GM23338 (cell line): ENCODE results near the gene CCNK. TPM values are rescaled to one million over a fixed set of nuclear protein-coding genes. Genes with fewer than 3 reads are reported as not detected.

Experiments
- ATAC-seq: fragments of 200-7000 bp; cut with Tn5 transposase; 3 replicates; pipeline ENCODE4 v1.9.1; 2020
- DNase-seq: peaks from one replicate; pipeline ENCODE4 v3.0.0-alpha.2; 2015; ENCODE audit warnings: low spot score
- H2AFZ ChIP-seq: fragments of 200-600 bp; sonication (generic); 2 replicates; pipeline ENCODE4 v1.8.0; 2016; ENCODE audit warnings: antibody characterized with exemption, mild to moderate bottlenecking, moderate library complexity
- H3F3A ChIP-seq: fragments of 200-600 bp; sonication (generic); replicated peaks from 2 replicates; pipeline ENCODE4 v1.8.0; 2017; ENCODE audit warnings: antibody characterized with exemption, mixed run types, low read depth
- H3K27ac ChIP-seq: fragments of 200-600 bp; sonication (generic); 2 replicates; pipeline ENCODE4 v1.6.1; 2016; ENCODE audit warnings: low read depth
- H3K27me3 ChIP-seq: fragments of 200-600 bp; sonication (generic); 2 replicates; pipeline ENCODE4 v1.8.0; 2016; ENCODE audit warnings: mild to moderate bottlenecking, mixed run types, moderate library complexity; ENCODE audit not compliant: insufficient read depth
- H3K36me3 ChIP-seq: fragments of 200-600 bp; sonication (generic); 2 replicates; pipeline ENCODE4 v1.8.0; 2016; ENCODE audit warnings: mild to moderate bottlenecking; ENCODE audit not compliant: insufficient read depth
- H3K4me1 ChIP-seq: fragments of 200-600 bp; sonication (generic); 2 replicates; pipeline ENCODE4 v1.8.0; 2016; ENCODE audit warnings: mild to moderate bottlenecking, moderate library complexity; ENCODE audit not compliant: insufficient read depth
- H3K4me2 ChIP-seq: fragments of 200-600 bp; sonication (generic); 2 replicates; pipeline ENCODE4 v1.7.1; 2017; ENCODE audit warnings: mixed run types
- H3K4me3 ChIP-seq: fragments of 200-600 bp; sonication (generic); 2 replicates; pipeline ENCODE4 v1.6.1; 2016; ENCODE audit warnings: mixed run types
- H3K79me2 ChIP-seq: fragments of 200-600 bp; sonication (generic); replicated peaks from 2 replicates; pipeline ENCODE4 v1.8.0; 2017; ENCODE audit warnings: mild to moderate bottlenecking; ENCODE audit not compliant: insufficient read depth
- H3K9me2 ChIP-seq: fragments of 200-600 bp; sonication (generic); 2 replicates; pipeline ENCODE4 v1.8.0; 2017; ENCODE audit not compliant: insufficient read depth
- H4K20me1 ChIP-seq: fragments of 200-600 bp; sonication (generic); replicated peaks from 2 replicates; pipeline ENCODE4 v1.8.0; 2017; ENCODE audit warnings: mild to moderate bottlenecking; ENCODE audit not compliant: insufficient read depth
- H3K27ac Mint-ChIP-seq: 2 replicates; pipeline ENCODE4 v1.8.0; 2020; ENCODE audit warnings: inconsistent platforms, mild to moderate bottlenecking, moderate library complexity, mixed read lengths
- H3K27me3 Mint-ChIP-seq: 3 replicates; pipeline ENCODE4 v1.8.0; 2022; ENCODE audit warnings: low read depth, mild to moderate bottlenecking, moderate library complexity, mixed read lengths, inconsistent platforms; ENCODE audit not compliant: insufficient read depth, poor library complexity
- H3K36me3 Mint-ChIP-seq: 3 replicates; pipeline ENCODE4 v1.8.0; 2021; ENCODE audit warnings: low read depth, mild to moderate bottlenecking, inconsistent platforms, moderate library complexity, mixed read lengths
- H3K4me1 Mint-ChIP-seq: 3 replicates; pipeline ENCODE4 v1.8.0; 2020; ENCODE audit warnings: mild to moderate bottlenecking, inconsistent platforms, mixed read lengths
- H3K4me3 Mint-ChIP-seq: 3 replicates; pipeline ENCODE4 v1.8.0; 2021; ENCODE audit warnings: moderate library complexity, mild to moderate bottlenecking, inconsistent platforms, mixed read lengths
- H3K9me3 Mint-ChIP-seq: 3 replicates; pipeline ENCODE4 v1.8.0; 2020; ENCODE audit warnings: moderate library complexity, mild to moderate bottlenecking, inconsistent platforms, mixed read lengths
- CREB1 ChIP-seq: fragments of 250-450 bp; sonication (Bioruptor Pico); IDR thresholded peaks from 2 replicates; pipeline ENCODE4 v1.5.0; 2020; ENCODE audit warnings: low read depth, mild to moderate bottlenecking, moderate library complexity
- ETS1 ChIP-seq: IDR thresholded peaks from 2 replicates; pipeline ENCODE4 v1.6.1; 2016; ENCODE audit warnings: antibody characterized with exemption
- EZH2 ChIP-seq: fragments of 200-600 bp; sonication (generic); IDR thresholded peaks from one replicate; pipeline ENCODE4 v1.8.0; 2017; ENCODE audit warnings: antibody characterized with exemption, mild to moderate bottlenecking, low read depth; ENCODE audit not compliant: unreplicated experiment
- ZNF114 ChIP-seq: fragments of 250-450 bp; sonication (Bioruptor Pico); IDR thresholded peaks from 2 replicates; pipeline ENCODE4 v1.5.0; 2020; ENCODE audit warnings: mild to moderate bottlenecking, moderate library complexity
- ZNF462 ChIP-seq: fragments of 250-450 bp; sonication (Bioruptor Pico); IDR thresholded peaks from 2 replicates; pipeline ENCODE4 v1.5.0; 2020; ENCODE audit warnings: mild to moderate bottlenecking, moderate library complexity
- polyA plus RNA-seq: library from polyadenylated mRNA; unstranded; fragments of >200 nt; fragmentation: Nextera tagmentation; extraction: Ambion mirVana; gene quantifications from 2 replicates; pipeline ENCODE4 v1.2.1, GENCODE V29; 2016
- total RNA-seq: library from RNA; depleted of rRNA; stranded (reverse); fragments of >200 nt; shearing (Covaris generic); gene quantifications from 2 replicates; pipeline ENCODE4 v1.2.3, GENCODE V29; 2014

Gene CCNK
- total and polyA plus RNA-seq, 2 experiments from 2014 or later, result 54.0 to 60.6 TPM

DNA sequence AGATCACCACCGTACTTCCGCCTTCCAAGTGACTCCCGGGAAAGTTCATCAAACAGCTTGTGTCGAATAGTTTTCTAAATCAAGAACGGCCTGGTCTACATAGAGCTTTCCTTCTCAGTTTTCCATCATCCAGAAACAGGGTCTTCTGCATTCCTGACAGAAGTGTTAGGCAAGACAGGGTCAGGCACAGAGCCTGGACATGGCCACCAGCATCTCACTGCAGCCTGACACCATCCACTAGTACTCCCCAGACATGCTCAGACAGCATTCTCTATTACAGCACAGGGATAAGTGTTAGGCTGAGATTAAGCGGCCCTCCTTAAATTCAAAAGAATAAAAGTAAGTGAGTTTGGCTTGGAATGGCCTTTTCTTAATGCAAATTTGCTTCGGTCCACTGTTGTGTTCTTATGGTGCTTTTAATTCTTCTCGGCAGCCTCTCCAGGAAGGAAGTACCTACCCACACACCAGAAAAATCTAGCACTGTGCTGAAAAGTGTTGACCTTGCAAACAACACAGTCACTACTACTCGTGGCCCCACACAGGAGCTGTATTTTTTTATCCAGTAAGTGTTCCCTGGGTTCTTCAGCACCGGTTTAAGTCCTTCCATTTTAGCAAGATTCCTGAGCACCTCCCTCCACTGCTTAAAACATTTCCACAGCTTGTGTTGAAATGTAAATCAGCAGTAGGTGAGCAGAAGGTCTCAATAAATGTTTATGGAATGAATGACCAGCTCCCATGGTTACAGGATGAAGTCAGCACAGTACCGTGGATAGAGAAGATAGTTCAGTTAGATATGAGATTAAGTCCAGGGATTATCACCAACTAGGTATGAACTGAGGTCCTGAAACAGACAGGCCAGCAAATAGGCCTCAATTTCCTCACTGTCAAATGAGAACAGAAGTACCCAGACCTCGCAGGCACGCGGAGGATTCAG is 44.7 kb upstream of the CCNK start:
- Histone ChIP-seq H3K4me1 (no peaks in the 10 kb centered on the region), H3F3A (no peaks in the 10 kb centered on the region), H3K79me2 (peaks cover 13% of the 10 kb centered on the region), H3K4me2 (no peak overlapping the region), H3K9me2 (no peaks in the 10 kb centered on the region), H3K27me3 (no peaks in the 10 kb centered on the region), H4K20me1 (peaks cover 16% of the 10 kb centered on the region), H3K27ac (0 out of 2 replicates have a peak overlapping the region, but pooled peaks have one; percentile 50), H2AFZ (no peak overlapping the region), H3K36me3 (no peaks in the 10 kb centered on the region), H3K4me3 (no peak overlapping the region)
- Mint-ChIP-seq H3K36me3 (peaks cover 19% of the 10 kb centered on the region), H3K4me3 (no peak overlapping the region), H3K27me3 (peaks cover 7% of the 10 kb centered on the region), H3K4me1 (peaks cover 4% of the 10 kb centered on the region), H3K27ac (no peak overlapping the region), H3K9me3 (no peaks in the 10 kb centered on the region)
- TF ChIP-seq ETS1 (no peak), ZNF114 (CRISPR knock-in tag) (no peak), CREB1 (CRISPR knock-in tag) (no peak), ZNF462 (CRISPR knock-in tag) (no peak), EZH2 (no peak)
- ATAC-seq (no peak), DNase-seq (no peak)
